A673 (cell line): ENCODE results near the gene SDHA.

Source experiments
- CTCF ChIP-seq: fragments of 300-800, 200-600 bp; sonication (generic); conservative IDR thresholded peaks from 2 replicates; pipeline ENCODE4 v1.5.1; 2017; ENCODE audit warnings: low read depth, mild to moderate bottlenecking, antibody characterized with exemption, low read length, moderate library complexity, mixed read lengths
- EZH2 ChIP-seq: fragments of 200-600 bp; sonication (generic); IDR thresholded peaks from 2 replicates; pipeline ENCODE4 v1.6.1; 2017; ENCODE audit warnings: borderline replicate concordance, low read depth, mild to moderate bottlenecking, mixed read lengths, antibody characterized with exemption, low read length; ENCODE audit not compliant: poor library complexity, severe bottlenecking

- TF ChIP-seq CTCF = no peak
- TF ChIP-seq EZH2 = no peak
These were observed 45.3 kb upstream of the SDHA start for GRCh38 chr5:172841-173251.
